ENCODE results near the gene MSLN. TPM values are rescaled to one million over a fixed set of nuclear protein-coding genes. Genes with fewer than 3 reads are reported as not detected.

MSLN gene
- total RNA-seq, 4 donors from 2014 or later = 1.5 TPM; not detected in 3

- TF ChIP-seq POLR2A (IDR thresholded peaks at IDR 0.05) (no peak), EP300 (IDR thresholded peaks at IDR 0.05) (peak in 1 of 2 donors; percentile 27)
- DNase-seq (ENCODE audit: low spot score in 2 of 2) = no peak
- Histone ChIP-seq H3K27me3 (peaks cover 0 to 14% of the 10 kb centered on the region in 2 donors), H3K36me3 (peaks cover 0 to 37% (median 0%) of the 10 kb centered on the region in 3 donors), H3K4me1 (peaks cover 0 to 31% (median 23%) of the 10 kb centered on the region in 4 donors), H3K4me3 (peak overlapping the region; percentile 37 to 68 (median 54)), H3K27ac (peak overlapping the region in 3 of 4 donors; percentile 60 to 71 (median 68)), H3K9me3 (no peaks in the 10 kb centered on the region)
- WGBS, 2 donors = 0 to 1% methylated on average over 4 to 29 of the region's 80 CpGs
These were observed 32.2 kb upstream of the MSLN start for GRCh38 chr16:728131-728889.

GRCh38 chr16:728890-729744 is 31.4 kb upstream of the MSLN start:
- TF ChIP-seq, protein P1, sequence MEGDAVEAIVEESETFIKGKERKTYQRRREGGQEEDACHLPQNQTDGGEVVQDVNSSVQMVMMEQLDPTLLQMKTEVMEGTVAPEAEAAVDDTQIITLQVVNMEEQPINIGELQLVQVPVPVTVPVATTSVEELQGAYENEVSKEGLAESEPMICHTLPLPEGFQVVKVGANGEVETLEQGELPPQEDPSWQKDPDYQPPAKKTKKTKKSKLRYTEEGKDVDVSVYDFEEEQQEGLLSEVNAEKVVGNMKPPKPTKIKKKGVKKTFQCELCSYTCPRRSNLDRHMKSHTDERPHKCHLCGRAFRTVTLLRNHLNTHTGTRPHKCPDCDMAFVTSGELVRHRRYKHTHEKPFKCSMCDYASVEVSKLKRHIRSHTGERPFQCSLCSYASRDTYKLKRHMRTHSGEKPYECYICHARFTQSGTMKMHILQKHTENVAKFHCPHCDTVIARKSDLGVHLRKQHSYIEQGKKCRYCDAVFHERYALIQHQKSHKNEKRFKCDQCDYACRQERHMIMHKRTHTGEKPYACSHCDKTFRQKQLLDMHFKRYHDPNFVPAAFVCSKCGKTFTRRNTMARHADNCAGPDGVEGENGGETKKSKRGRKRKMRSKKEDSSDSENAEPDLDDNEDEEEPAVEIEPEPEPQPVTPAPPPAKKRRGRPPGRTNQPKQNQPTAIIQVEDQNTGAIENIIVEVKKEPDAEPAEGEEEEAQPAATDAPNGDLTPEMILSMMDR (IDR thresholded peaks at IDR 0.05) = no peak
- TF ChIP-seq POLR2A (IDR thresholded peaks at IDR 0.05) (no peak), EP300 (IDR thresholded peaks at IDR 0.05) (no peak)
- Histone ChIP-seq H3K4me1 (peaks cover 0 to 31% (median 23%) of the 10 kb centered on the region in 4 donors), H3K9me3 (no peaks in the 10 kb centered on the region), H3K27me3 (peaks cover 0 to 14% of the 10 kb centered on the region in 2 donors), H3K27ac (peak overlapping the region in 3 of 4 donors; percentile 33 to 71 (median 60)), H3K36me3 (peaks cover 0 to 45% (median 0%) of the 10 kb centered on the region in 3 donors), H3K4me3 (peak overlapping the region in 2 of 4 donors; percentile 46 to 62)
- DNase-seq (ENCODE audit: low spot score in 2 of 2) = no peak
- 62% methylated on average over 27 to 45 of the region's 55 CpGs for whole genome bisulfite sequencing, 2 donors

- DNase-seq (ENCODE audit: low spot score in 2 of 2) = no peak
- TF ChIP-seq POLR2A (IDR thresholded peaks at IDR 0.05) = no peak
- TF ChIP-seq, protein P1 (IDR thresholded peaks at IDR 0.05) = no peak
- no peak for TF ChIP-seq EP300 (IDR thresholded peaks at IDR 0.05)
- no peak overlapping the region for H3K4me3 ChIP-seq
- peaks cover 0 to 31% (median 23%) of the 10 kb centered on the region in 4 donors for H3K4me1 ChIP-seq
- WGBS, 2 donors = 77 to 93% methylated on average over 16 to 26 of the region's 37 CpGs
- no peak overlapping the region for H3K27ac ChIP-seq
- H3K9me3 ChIP-seq = no peaks in the 10 kb centered on the region
- H3K27me3 ChIP-seq = peaks cover 0 to 14% of the 10 kb centered on the region in 2 donors
- peaks cover 0 to 54% (median 0%) of the 10 kb centered on the region in 3 donors for H3K36me3 ChIP-seq
These were observed 30.5 kb upstream of the MSLN start for GRCh38 chr16:729768-730665.

GRCh38 chr16:730666-731509 is 29.6 kb upstream of the MSLN start:
- H3K27me3 ChIP-seq = peaks cover 0 to 14% of the 10 kb centered on the region in 2 donors
- H3K4me1 ChIP-seq = peaks cover 0 to 31% (median 23%) of the 10 kb centered on the region in 4 donors
- H3K9me3 ChIP-seq = no peaks in the 10 kb centered on the region
- H3K4me3 ChIP-seq = no peak overlapping the region
- H3K27ac ChIP-seq = no peak overlapping the region
- no peak for TF ChIP-seq POLR2A (IDR thresholded peaks at IDR 0.05)
- no peak for TF ChIP-seq EP300 (IDR thresholded peaks at IDR 0.05)
- TF ChIP-seq, protein P1 (IDR thresholded peaks at IDR 0.05) = no peak
- peaks cover 0 to 63% (median 0%) of the 10 kb centered on the region in 3 donors for H3K36me3 ChIP-seq
- no peak for DNase-seq (ENCODE audit: low spot score in 2 of 2)
- 82 to 86% methylated on average over 17 to 19 of the region's 22 CpGs for WGBS, 2 donors

Data from tibial nerve (tissue), 4 donors.